Regular cardiac myocyte (primary cell): Measurements from ENCODE around the gene LGR4. TPM values are rescaled to one million over a fixed set of nuclear protein-coding genes. Genes with fewer than 3 reads are reported as not detected.

Experiments used
- total RNA-seq: library from RNA; depleted of rRNA; stranded (reverse); fragments of >200 nt; gene quantifications from 2 replicates; pipeline ENCODE4 v1.2.3, GENCODE V29; 2014

Gene LGR4
- total RNA-seq, result 27.6 and 44.0 TPM in 2 replicates

GRCh38 chr11:27472398-27473016 is at the start of gene LGR4:
LGR4 (minus strand) TSS chr11:27472790; CDS start chr11:27472302, 488 bp downstream.

GRCh38 chr11:27506200-27507182 is 33.9 kb upstream of the LGR4 start, which contains the start of gene LIN7C:
LIN7C (minus strand) TSS chr11:27506769; CDS start chr11:27506752, 17 bp downstream.

GRCh38 chr11:27362749-27363575 is 109.6 kb downstream of the LGR4 start, which contains the start of gene CCDC34:
CCDC34 (minus strand) TSS chr11:27363215; CDS start chr11:27363194, 21 bp downstream.

Other genes starting within 250 kb of the LGR4 start
- 4.8 and 10.5 TPM in 2 replicates for gene CCDC34, start 109.6 kb downstream of the LGR4 start, total RNA-seq
- 58.9 and 85.1 TPM in 2 replicates for gene LIN7C, start 34.0 kb upstream of the LGR4 start, total RNA-seq
- gene BDNF, start 227.7 kb upstream of the LGR4 start, total RNA-seq, result 42.4 and 48.2 TPM in 2 replicates